ENCODE data around the gene CASTOR1. TPM values are rescaled to one million over a fixed set of nuclear protein-coding genes. Genes with fewer than 3 reads are reported as not detected.
A peak's percentile ranks its signal among the peaks of the same experiment; 100 is the strongest.

The CASTOR1 gene
- total RNA-seq, 1 donor from 2014 or later, result 51.8 TPM

DNA sequence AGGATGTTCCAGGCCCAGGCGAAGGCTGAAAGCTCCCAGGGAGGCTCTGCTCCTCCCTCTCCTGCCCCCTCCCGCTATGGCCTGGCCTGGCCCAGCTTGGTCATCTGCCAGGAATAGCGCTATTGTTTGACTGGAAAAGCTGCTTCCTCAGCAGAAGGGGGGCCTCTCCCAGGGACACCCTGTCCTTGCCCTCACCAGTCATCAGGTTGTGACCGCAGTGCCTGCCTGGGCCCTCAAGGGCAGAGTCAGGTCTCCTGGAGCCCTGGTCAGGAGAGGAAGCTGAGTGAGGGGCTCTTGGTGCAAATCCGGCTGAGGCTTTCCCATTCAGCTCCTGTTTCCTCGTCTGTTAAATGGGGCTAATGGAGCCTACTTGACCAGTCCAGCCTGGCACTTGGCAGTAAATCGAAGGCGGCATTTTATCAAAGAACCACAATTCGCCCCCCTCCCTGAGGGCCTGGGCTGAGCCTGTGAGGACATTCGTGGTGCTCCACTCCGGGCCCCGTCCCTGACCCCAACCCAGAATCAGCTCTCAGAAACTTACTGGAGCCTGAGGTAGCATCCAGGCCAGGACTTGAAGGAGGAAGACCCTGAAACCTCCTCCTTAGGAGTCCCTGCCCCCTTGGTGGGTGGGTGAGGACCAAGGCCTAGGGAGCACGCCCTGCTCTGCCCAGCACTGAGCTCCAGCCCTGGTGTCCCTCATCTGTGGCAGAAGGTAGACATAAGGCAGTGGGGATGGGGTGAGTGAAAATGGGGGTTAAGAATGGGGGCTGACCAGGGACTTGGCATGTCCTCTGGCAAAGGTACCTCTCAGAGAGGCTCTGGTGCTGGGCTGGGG is 2.0 kb upstream of the CASTOR1 start:
- Histone ChIP-seq H3K9me3 (no peaks in the 10 kb centered on the region), H3K27ac (peak overlapping the region; percentile 97), H3K27me3 (no peaks in the 10 kb centered on the region), H3K4me1 (peaks cover 66% of the 10 kb centered on the region), H3K36me3 (peaks cover 0 to 39% of the 10 kb centered on the region in 2 donors), H3K4me3 (no peak overlapping the region)
- intact Hi-C loops (cut with DNase I), result no loop called here
- peak in 1 of 2 donors; percentile 96 for DNase-seq (ENCODE audit: extremely low spot score in 2 of 2)
- peak; percentile 92 to 95 for TF ChIP-seq POLR2AphosphoS5 (IDR thresholded peaks at IDR 0.05; ENCODE audit: insufficient read depth in 1 of 2, low read depth in 1 of 2)
- no peak for TF ChIP-seq POLR2A (IDR thresholded peaks at IDR 0.05)

DNA sequence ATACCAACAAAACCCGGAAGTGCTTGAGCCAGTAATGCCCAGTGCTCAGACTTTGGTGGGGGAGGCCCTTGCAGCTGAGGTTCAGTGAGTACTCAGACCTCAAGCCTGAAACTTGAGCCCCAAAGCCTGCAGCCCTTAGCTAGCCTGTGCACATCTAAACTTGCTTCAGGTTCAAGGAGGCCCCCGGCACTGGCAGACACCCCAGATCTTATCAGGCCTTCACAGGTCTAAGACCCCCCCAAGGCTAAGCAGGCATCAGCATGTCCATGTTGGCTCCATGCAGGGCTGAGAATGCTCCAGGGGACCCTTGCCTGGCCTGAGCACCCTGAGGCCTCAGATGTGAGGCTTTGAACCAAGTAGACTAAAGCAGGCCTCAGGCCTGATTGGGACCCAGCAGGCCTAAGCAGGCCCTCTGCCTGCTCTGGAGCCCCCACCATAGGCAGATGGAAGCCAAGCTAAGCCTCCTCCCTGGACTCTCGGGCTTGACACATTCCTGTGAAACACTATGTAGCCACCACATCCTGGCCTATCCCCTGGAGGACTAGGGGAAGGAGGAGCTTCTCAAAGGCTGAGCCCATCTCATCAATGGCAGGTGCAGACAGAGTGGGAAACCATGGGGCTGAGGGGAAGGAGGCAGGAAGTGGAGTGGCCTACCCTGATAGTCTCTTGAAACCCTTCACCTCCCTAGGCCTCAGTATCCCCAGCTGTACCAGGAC is 1.2 kb upstream of the CASTOR1 start:
- H3K27ac ChIP-seq, result peak overlapping the region; percentile 97
- H3K27me3 ChIP-seq, result no peaks in the 10 kb centered on the region
- H3K4me3 ChIP-seq, result peak overlapping the region; percentile 99 to 100
- DNase-seq (ENCODE audit: extremely low spot score in 2 of 2), result no peak
- intact Hi-C loops (cut with DNase I), result no loop called here
- peaks cover 0 to 42% of the 10 kb centered on the region in 2 donors for H3K36me3 ChIP-seq
- TF ChIP-seq POLR2AphosphoS5 (IDR thresholded peaks at IDR 0.05; ENCODE audit: insufficient read depth in 1 of 2, low read depth in 1 of 2) (no peak), POLR2A (IDR thresholded peaks at IDR 0.05) (no peak)
- TF ChIP-seq, protein P1, sequence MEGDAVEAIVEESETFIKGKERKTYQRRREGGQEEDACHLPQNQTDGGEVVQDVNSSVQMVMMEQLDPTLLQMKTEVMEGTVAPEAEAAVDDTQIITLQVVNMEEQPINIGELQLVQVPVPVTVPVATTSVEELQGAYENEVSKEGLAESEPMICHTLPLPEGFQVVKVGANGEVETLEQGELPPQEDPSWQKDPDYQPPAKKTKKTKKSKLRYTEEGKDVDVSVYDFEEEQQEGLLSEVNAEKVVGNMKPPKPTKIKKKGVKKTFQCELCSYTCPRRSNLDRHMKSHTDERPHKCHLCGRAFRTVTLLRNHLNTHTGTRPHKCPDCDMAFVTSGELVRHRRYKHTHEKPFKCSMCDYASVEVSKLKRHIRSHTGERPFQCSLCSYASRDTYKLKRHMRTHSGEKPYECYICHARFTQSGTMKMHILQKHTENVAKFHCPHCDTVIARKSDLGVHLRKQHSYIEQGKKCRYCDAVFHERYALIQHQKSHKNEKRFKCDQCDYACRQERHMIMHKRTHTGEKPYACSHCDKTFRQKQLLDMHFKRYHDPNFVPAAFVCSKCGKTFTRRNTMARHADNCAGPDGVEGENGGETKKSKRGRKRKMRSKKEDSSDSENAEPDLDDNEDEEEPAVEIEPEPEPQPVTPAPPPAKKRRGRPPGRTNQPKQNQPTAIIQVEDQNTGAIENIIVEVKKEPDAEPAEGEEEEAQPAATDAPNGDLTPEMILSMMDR (IDR thresholded peaks at IDR 0.05), result no peak
- no peaks in the 10 kb centered on the region for H3K9me3 ChIP-seq
- peaks cover 60% of the 10 kb centered on the region for H3K4me1 ChIP-seq

DNA sequence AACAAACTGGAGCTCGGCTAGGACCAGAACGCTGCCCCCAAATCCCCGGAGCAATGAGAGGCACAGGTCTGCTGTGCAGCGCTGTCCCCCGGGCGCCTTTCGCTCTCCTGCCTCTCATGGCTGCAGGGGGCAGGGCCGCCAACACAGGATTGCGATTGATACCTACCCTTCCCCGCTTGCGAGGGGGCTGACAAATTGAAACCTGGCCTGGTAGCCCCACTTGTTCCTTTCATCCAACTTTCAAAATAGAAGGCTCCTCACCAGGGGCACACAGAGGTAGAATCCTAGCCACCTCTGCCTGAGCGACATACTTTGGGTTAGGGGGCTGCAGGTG is 642 bp upstream of the CASTOR1 start:
- Histone ChIP-seq H3K4me3 (peak overlapping the region; percentile 99 to 100), H3K4me1 (peaks cover 60% of the 10 kb centered on the region), H3K9me3 (no peaks in the 10 kb centered on the region), H3K36me3 (peaks cover 0 to 42% of the 10 kb centered on the region in 2 donors), H3K27ac (peak overlapping the region; percentile 97), H3K27me3 (no peaks in the 10 kb centered on the region)
- intact Hi-C loops (cut with DNase I), result loop anchor here (2.0 to 10.0 kb wide), 2 partner anchors 65 to 97 kb away; partner anchors contain the start of genes CCDC157, RNF215 and SF3A1
- peak in 1 of 2 donors; percentile 59 for TF ChIP-seq POLR2A (IDR thresholded peaks at IDR 0.05)
- no peak for TF ChIP-seq POLR2AphosphoS5 (IDR thresholded peaks at IDR 0.05; ENCODE audit: insufficient read depth in 1 of 2, low read depth in 1 of 2)
- no peak for DNase-seq (ENCODE audit: extremely low spot score in 2 of 2)

DNA sequence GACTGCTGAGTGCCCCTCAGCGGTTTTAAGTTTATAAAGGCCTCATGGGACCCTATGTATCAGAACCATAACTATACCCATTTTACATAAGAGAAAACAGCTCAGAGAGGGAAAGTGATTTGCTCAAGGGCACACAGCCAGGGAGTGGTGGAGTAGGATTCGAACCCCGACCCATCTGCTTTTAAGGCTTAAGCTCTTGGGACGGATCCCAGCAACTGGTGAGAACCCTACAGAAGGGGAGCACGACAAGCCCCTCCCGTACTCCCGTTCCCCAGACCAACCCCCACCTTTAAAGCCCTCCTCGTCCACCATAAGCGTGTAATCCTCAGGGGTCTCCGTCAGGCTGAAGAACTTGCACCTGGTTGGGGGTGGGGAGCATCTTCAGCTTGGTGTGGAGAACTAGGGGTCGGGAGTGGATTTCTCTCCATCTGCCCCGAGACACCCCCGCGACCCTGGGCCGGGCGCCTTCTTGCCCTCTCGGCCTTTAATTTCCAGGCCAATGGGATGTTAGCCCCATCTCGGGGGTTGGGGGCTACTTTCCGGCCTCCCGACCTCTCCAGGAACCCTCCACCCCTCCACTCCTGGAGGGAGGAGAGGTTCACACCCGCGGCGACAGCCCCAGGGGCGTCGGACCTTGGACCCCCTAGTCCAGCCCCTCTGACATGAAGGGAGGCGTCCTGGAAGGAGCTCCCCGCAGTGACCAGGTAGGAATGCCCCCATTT is 725 bp downstream of the CASTOR1 start:
- no peak for TF ChIP-seq POLR2A (IDR thresholded peaks at IDR 0.05)
- TF ChIP-seq POLR2AphosphoS5 (IDR thresholded peaks at IDR 0.05; ENCODE audit: insufficient read depth in 1 of 2, low read depth in 1 of 2), result no peak
- TF ChIP-seq, protein P1 (IDR thresholded peaks at IDR 0.05), result no peak
- Histone ChIP-seq H3K27me3 (no peaks in the 10 kb centered on the region), H3K27ac (peak overlapping the region; percentile 97), H3K4me3 (peak overlapping the region; percentile 99 to 100), H3K4me1 (peaks cover 59% of the 10 kb centered on the region), H3K9me3 (no peaks in the 10 kb centered on the region), H3K36me3 (peaks cover 0 to 34% of the 10 kb centered on the region in 2 donors)
- intact Hi-C loops (cut with DNase I), result loop anchor here (2.0 to 10.0 kb wide), 2 partner anchors 66 to 98 kb away; partner anchors contain the start of genes CCDC157, RNF215 and SF3A1
- no peak for DNase-seq (ENCODE audit: extremely low spot score in 2 of 2)

DNA sequence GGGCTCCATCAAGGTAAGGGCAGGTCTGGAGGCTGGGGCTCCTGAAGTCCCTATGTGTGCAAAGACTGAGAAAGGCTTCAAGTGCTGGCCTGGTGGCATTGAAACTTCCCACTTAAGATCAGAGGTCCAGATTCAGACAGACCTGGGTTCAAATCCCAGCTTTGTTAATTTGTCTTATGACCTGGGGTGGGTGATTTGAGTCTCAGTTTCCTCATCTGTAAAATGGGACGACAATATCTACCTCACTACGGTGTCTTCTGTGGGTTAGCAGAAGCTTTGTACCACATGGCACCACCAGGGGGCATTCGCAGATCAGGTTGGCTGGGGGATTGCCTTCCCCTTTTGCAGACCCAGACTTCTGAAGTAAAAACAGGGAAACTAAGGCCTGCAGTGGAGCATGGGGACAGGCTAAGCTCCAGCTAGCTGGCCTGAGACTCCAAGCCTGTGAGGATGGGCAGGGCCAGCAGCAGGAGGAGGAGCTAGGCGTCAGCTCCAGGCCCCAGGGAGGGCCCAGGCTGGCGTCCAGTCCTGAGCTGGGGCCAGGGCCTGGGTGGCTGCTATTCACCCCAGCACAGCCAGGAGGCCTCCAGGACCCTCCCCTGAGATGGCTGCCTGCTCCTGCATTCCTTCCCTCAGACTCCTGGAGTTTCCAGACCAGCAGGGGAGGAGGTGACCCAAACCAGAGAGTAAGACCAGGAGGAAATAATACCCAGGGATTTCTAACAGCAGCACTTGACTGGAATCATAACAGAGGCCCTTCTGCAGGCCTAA is 1.5 kb downstream of the CASTOR1 start:
- no peaks in the 10 kb centered on the region for H3K27me3 ChIP-seq
- peak overlapping the region; percentile 99 to 100 for H3K4me3 ChIP-seq
- intact Hi-C loops (cut with DNase I), result loop anchor here (2.0 to 10.0 kb wide), 2 partner anchors 67 to 99 kb away; partner anchors contain the start of genes CCDC157, RNF215 and SF3A1
- H3K27ac ChIP-seq, result peak overlapping the region; percentile 97
- no peaks in the 10 kb centered on the region for H3K9me3 ChIP-seq
- no peak for DNase-seq (ENCODE audit: extremely low spot score in 2 of 2)
- H3K36me3 ChIP-seq, result peaks cover 0 to 27% of the 10 kb centered on the region in 2 donors
- H3K4me1 ChIP-seq, result peaks cover 52% of the 10 kb centered on the region
- TF ChIP-seq POLR2AphosphoS5 (IDR thresholded peaks at IDR 0.05; ENCODE audit: insufficient read depth in 1 of 2, low read depth in 1 of 2) (peak; percentile 54 to 84), POLR2A (IDR thresholded peaks at IDR 0.05) (no peak)
- TF ChIP-seq, protein P1 (IDR thresholded peaks at IDR 0.05), result peak; percentile 51 to 78 (median 57)

All from vagina (tissue), 2 donors.